Glomerular visceral epithelial cell (primary cell): ENCODE data around the gene NT5E.

Source experiments
- DNase-seq: peaks from one replicate; pipeline ENCODE4 v3.0.0-alpha.2; 2016; ENCODE audit errors: extremely low spot score

The NT5E gene

GRCh38 chr6:85421972-85422371 lies 27.9 kb upstream of the NT5E start:
- peak; percentile 30 for DNase-seq

GRCh38 chr6:85422996-85423395 lies 26.9 kb upstream of the NT5E start:
- no peak for DNase-seq

GRCh38 chr6:85424981-85425380 lies 24.9 kb upstream of the NT5E start:
- DNase-seq = no peak

GRCh38 chr6:85425997-85426396 lies 23.9 kb upstream of the NT5E start:
- DNase-seq = no peak

- no peak for DNase-seq
These were observed 21.4 kb upstream of the NT5E start for GRCh38 chr6:85428486-85428885.

GRCh38 chr6:85429346-85429745 lies 20.5 kb upstream of the NT5E start:
- no peak for DNase-seq

GRCh38 chr6:85431271-85431670 lies 18.6 kb upstream of the NT5E start:
- DNase-seq = no peak

- no peak for DNase-seq
These were observed 17.3 kb upstream of the NT5E start for GRCh38 chr6:85432554-85432953.

GRCh38 chr6:85435851-85436250 lies 14.0 kb upstream of the NT5E start:
- DNase-seq = no peak

- DNase-seq = no peak
These were observed 13.5 kb upstream of the NT5E start for GRCh38 chr6:85436411-85436810.

GRCh38 chr6:85436939-85437495 lies 12.9 kb upstream of the NT5E start:
- DNase-seq = no peak

GRCh38 chr6:85443349-85444117 lies 6.3 kb upstream of the NT5E start:
- DNase-seq = no peak

- peak; percentile 85 for DNase-seq
These were observed 480 bp upstream of the NT5E start for GRCh38 chr6:85449388-85449817.

- DNase-seq = no peak
These were observed 1.9 kb downstream of the NT5E start for GRCh38 chr6:85451565-85452306.

- no peak for DNase-seq
These were observed 2.6 kb downstream of the NT5E start for GRCh38 chr6:85452441-85452881.

- no peak for DNase-seq
These were observed 3.2 kb downstream of the NT5E start for GRCh38 chr6:85453052-85453451.

- DNase-seq = no peak
These were observed 3.6 kb downstream of the NT5E start for GRCh38 chr6:85453490-85453889.

- DNase-seq = no peak
These were observed 5.7 kb downstream of the NT5E start for GRCh38 chr6:85455471-85456026.

GRCh38 chr6:85456782-85457181 lies 6.9 kb downstream of the NT5E start:
- no peak for DNase-seq

- no peak for DNase-seq
These were observed 8.3 kb downstream of the NT5E start for GRCh38 chr6:85458184-85458583.

GRCh38 chr6:85458782-85459181 lies 8.9 kb downstream of the NT5E start:
- DNase-seq = peak; percentile 42

GRCh38 chr6:85459224-85459901 lies 9.5 kb downstream of the NT5E start:
- peak; percentile 28 for DNase-seq
